Ovary (tissue), 9 donors: ENCODE measurements around the gene LRMDA. TPM values are rescaled to one million over a fixed set of nuclear protein-coding genes. Genes with fewer than 3 reads are reported as not detected.

Experiments
- DNase-seq, 5 donors: peaks; one replicate each; pipeline ENCODE4 v3.0.0-alpha.2; 2019 to 2020
- H3K27ac ChIP-seq, 2 donors: fragments of 200-600 bp; one replicate each; pipeline versions ENCODE4 v1.5.1 to v1.8.0; 2019 to 2022
- H3K27me3 ChIP-seq: fragments of 200-600 bp; one replicate; pipeline ENCODE4 v1.8.0; 2022
- H3K36me3 ChIP-seq: fragments of 200-600 bp; sonication (generic); one replicate; pipeline ENCODE4 v1.5.1; 2019
- H3K4me1 ChIP-seq: one replicate; pipeline ENCODE4 v1.8.1; 2013; ENCODE audit warnings: mild to moderate bottlenecking, moderate library complexity; ENCODE audit not compliant: insufficient read depth
- H3K4me3 ChIP-seq: fragments of 200-600 bp; sonication (generic); one replicate; pipeline ENCODE4 v1.5.1; 2017
- H3K9me3 ChIP-seq, 2 donors: fragments of 200-600 bp in 1 of 2; sonication (generic) in 1 of 2; one replicate each; pipeline versions ENCODE4 v1.5.1 to v1.8.1; 2013 to 2019; ENCODE audit warnings: mild to moderate bottlenecking in 1 of 2, moderate library complexity in 1 of 2
- CTCF ChIP-seq, 3 donors: fragments of 450-650 bp in 2 of 3; fragments of 200-600 bp in 1 of 3; IDR thresholded peaks; one replicate each; pipeline versions ENCODE4 v1.5.1 to v1.8.0; 2016 to 2022; ENCODE audit warnings: antibody characterized with exemption in 3 of 3, mild to moderate bottlenecking in 1 of 3
- EP300 ChIP-seq: sonication (generic); formaldehyde crosslinking; IDR thresholded peaks from one replicate; pipeline ENCODE4 v1.6.1; 2017; ENCODE audit warnings: antibody characterized with exemption
- POLR2A ChIP-seq: fragments of 450-650 bp; IDR thresholded peaks from one replicate; pipeline ENCODE4 v1.6.1; 2017; ENCODE audit warnings: antibody characterized with exemption, mild to moderate bottlenecking, moderate library complexity
- WGBS, 3 donors: extraction: QIAGEN DNeasy Blood & Tissue Kit in 1 of 3; methylation state at CpG; one replicate each; pipeline versions ENCODE4 v1.1.5 to v1.1.7; 2013 to 2017; 5-methylcytosine and 5-hydroxymethylcytosine counted together
- intact Hi-C, 4 donors: fragments of 100-400 bp; cut with DNase I; formaldehyde crosslinking; loops; one replicate each; pipeline versions ENCODE4 v1.11.0 to v1.15.1; 2022 to 2023
- polyA plus RNA-seq, 2 donors: library from polyadenylated mRNA; stranded (reverse); fragments of 200-250 nt in 1 of 2; fragments of 350-450 nt in 1 of 2; fragmentation: Illumina TruSeq in 1 of 2; extraction: RNeasy Lipid Tissue Mini Kit (QIAGEN cat#74804) in 1 of 2; gene quantifications; one replicate each; pipeline ENCODE4 v1.2.3, GENCODE V29; 2013 to 2014
- total RNA-seq, 7 donors: library from RNA; depleted of rRNA in 2 of 7; stranded (reverse); fragments of >200 nt in 2 of 7; fragmentation: NEBNext Ultra II Directional in 3 of 7; extraction: Animal tissue kit (Norgen Biotek cat#: 25700) in 3 of 7; gene quantifications; one replicate each; pipeline versions ENCODE4 v1.1.0 to v1.2.4, GENCODE V29; 2016 to 2023
- donor health status: DM: no; HTN: no; CAD: no; lungs with moderate emphysema.
- donor health status: DM: no; HTN: no; CAD: no.
- donor health status: Bipolar disorder and iron deficiency.
- donor health status: DM: yes; HTN: yes; CAD: no.
- donor health status: DM: no; HTN: no; CAD: no.
- donor health status: DM: yes; HTN: yes; CAD: no.

LRMDA gene
- total and polyA plus RNA-seq, 9 donors: 14.8 to 30.7 (median 22.9) TPM

GRCh38 chr10:76080451-76080850 lies 649.0 kb downstream of the LRMDA start:
- Histone ChIP-seq H3K27ac (no peak overlapping the region), H3K9me3 (no peaks in the 10 kb centered on the region), H3K27me3 (no peaks in the 10 kb centered on the region), H3K4me1 (peaks cover 9% of the 10 kb centered on the region), H3K4me3 (no peak overlapping the region), H3K36me3 (no peaks in the 10 kb centered on the region)
- no peak for DNase-seq
- TF ChIP-seq EP300: no peak
- TF ChIP-seq POLR2A: no peak
- TF ChIP-seq CTCF (IDR thresholded peaks at IDR 0.05): no peak
- intact Hi-C loops: loop anchor here in 2 of 4 donors (5.0 to 10.0 kb wide), 2 partner anchors 164 to 673 kb away; no protein-coding TSS in a partner anchor

DNA sequence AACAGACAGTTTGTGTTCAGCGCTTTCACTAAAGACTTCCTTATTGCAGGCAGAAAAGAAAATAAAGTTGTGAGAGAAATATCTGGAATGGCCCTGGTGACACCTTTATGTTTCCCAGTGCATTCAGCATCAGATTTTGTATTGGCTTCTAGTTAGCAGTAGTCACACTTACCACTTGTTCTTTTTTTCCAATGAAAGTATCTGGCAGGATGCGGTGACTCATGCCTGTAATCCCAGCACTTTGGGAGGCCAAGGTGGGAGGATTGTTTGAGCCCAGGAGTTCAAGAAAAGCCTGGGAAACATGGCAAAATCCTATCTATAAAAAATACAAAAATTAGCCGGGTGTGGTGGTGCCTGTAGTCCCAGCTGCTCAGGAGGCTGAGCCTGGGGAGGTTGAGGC lies 649.6 kb downstream of the LRMDA start:
- Histone ChIP-seq H3K9me3 (no peaks in the 10 kb centered on the region), H3K27me3 (no peaks in the 10 kb centered on the region), H3K27ac (no peak overlapping the region), H3K4me3 (no peak overlapping the region), H3K4me1 (peaks cover 14% of the 10 kb centered on the region), H3K36me3 (no peaks in the 10 kb centered on the region)
- DNase-seq: no peak
- intact Hi-C loops: loop anchor here in 2 of 4 donors (5.0 to 10.0 kb wide), 2 partner anchors 164 to 674 kb away; no protein-coding TSS in a partner anchor
- TF ChIP-seq EP300: no peak
- TF ChIP-seq CTCF (IDR thresholded peaks at IDR 0.05): no peak
- no peak for TF ChIP-seq POLR2A
- WGBS, 3 donors: 83 to 87% (median 84%) methylated on average over 3 of the region's 3 CpGs

DNA sequence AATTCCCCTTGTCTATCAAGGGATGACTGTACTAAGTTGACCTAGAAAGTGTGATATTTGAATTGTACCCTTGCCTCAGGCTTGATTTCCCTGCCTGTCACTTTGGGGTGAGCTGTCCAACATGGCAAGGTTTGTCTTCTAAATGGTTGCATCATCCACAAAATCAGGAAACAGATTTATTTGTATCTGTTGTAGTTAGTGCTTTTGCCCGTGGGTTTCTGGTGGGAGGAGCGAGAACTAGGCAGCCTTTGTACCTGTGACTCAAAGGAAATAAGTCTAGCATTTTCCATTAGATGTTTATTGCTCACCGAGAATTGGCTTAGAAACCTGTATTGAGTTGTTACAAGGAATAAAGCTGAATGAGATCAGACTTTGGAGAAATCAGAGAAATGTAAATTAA lies 650.8 kb downstream of the LRMDA start:
- H3K27me3 ChIP-seq: no peaks in the 10 kb centered on the region
- no peaks in the 10 kb centered on the region for H3K9me3 ChIP-seq
- H3K27ac ChIP-seq: no peak overlapping the region
- 83 to 93% (median 91%) methylated on average over 3 of the region's 3 CpGs for WGBS, 3 donors
- H3K4me1 ChIP-seq: peaks cover 19% of the 10 kb centered on the region
- intact Hi-C loops: loop anchor here in 2 of 4 donors (5.0 to 10.0 kb wide), 2 partner anchors 163 to 675 kb away; no protein-coding TSS in a partner anchor
- DNase-seq: no peak
- no peak overlapping the region for H3K4me3 ChIP-seq
- no peaks in the 10 kb centered on the region for H3K36me3 ChIP-seq
- no peak for TF ChIP-seq POLR2A
- TF ChIP-seq CTCF (IDR thresholded peaks at IDR 0.05): no peak
- no peak for TF ChIP-seq EP300

- H3K27ac ChIP-seq: no peak overlapping the region
- H3K36me3 ChIP-seq: no peaks in the 10 kb centered on the region
- H3K9me3 ChIP-seq: no peaks in the 10 kb centered on the region
- 95 to 100% (median 95%) methylated on average over 1 of the region's 1 CpG for WGBS, 3 donors
- H3K4me3 ChIP-seq: no peak overlapping the region
- H3K27me3 ChIP-seq: no peaks in the 10 kb centered on the region
- peaks cover 19% of the 10 kb centered on the region for H3K4me1 ChIP-seq
- TF ChIP-seq EP300: no peak
- TF ChIP-seq CTCF (IDR thresholded peaks at IDR 0.05): no peak
- DNase-seq: no peak
- intact Hi-C loops: loop anchor here in 2 of 4 donors (5.0 to 10.0 kb wide), 2 partner anchors 162 to 676 kb away; no protein-coding TSS in a partner anchor
These were observed 651.5 kb downstream of the LRMDA start for GRCh38 chr10:76082956-76083355.
